GM19395 (cell line): ENCODE measurements around the gene ERV3-1.
"Not testable (repeated sequence)": the region's sequence is repeated elsewhere in the genome, so short reads cannot be mapped to it uniquely, and the experiment has no call there.

Source experiments
- ATAC-seq: cut with Tn5 transposase; IDR thresholded peaks from one replicate; pipeline ENCODE4 v1.9.1; 2021; ENCODE audit warnings: mild to moderate bottlenecking, moderate library complexity; ENCODE audit not compliant: unreplicated experiment

Gene ERV3-1

GRCh38 chr7:65006094-65006992 is at the start of gene ERV3-1:
TSS of gene ERV3-1 (minus strand) at chr7:65006687. CDS start at chr7:64993026, 13,661 bp downstream.
- peak; percentile 100 for ATAC-seq

- ATAC-seq, result not testable (repeated sequence)
These were observed 49.3 kb upstream of the ERV3-1 start for GRCh38 chr7:65055786-65056185.

- ATAC-seq, result not testable (repeated sequence)
These were observed 48.0 kb upstream of the ERV3-1 start for GRCh38 chr7:65054466-65054994.

- ATAC-seq, result not testable (repeated sequence)
These were observed 45.2 kb upstream of the ERV3-1 start for GRCh38 chr7:65051654-65052053.

- not testable (repeated sequence) for ATAC-seq
These were observed 44.7 kb upstream of the ERV3-1 start for GRCh38 chr7:65051139-65051538.

GRCh38 chr7:65046329-65046728 is 39.8 kb upstream of the ERV3-1 start:
- not testable (repeated sequence) for ATAC-seq

GRCh38 chr7:65045589-65045988 is 39.1 kb upstream of the ERV3-1 start:
- ATAC-seq, result not testable (repeated sequence)

GRCh38 chr7:65038767-65039166 is 32.3 kb upstream of the ERV3-1 start:
- peak; percentile 26 for ATAC-seq

- ATAC-seq, result peak; percentile 79
These were observed 31.5 kb upstream of the ERV3-1 start for GRCh38 chr7:65037740-65038688.

- not testable (repeated sequence) for ATAC-seq
These were observed 30.0 kb upstream of the ERV3-1 start for GRCh38 chr7:65036526-65036925.

GRCh38 chr7:65035469-65035868 is 29.0 kb upstream of the ERV3-1 start:
- ATAC-seq, result not testable (repeated sequence)

GRCh38 chr7:65034120-65034782 is 27.8 kb upstream of the ERV3-1 start:
- ATAC-seq, result not testable (repeated sequence)

- not testable (repeated sequence) for ATAC-seq
These were observed 26.9 kb upstream of the ERV3-1 start for GRCh38 chr7:65033391-65033790.

- ATAC-seq, result not testable (repeated sequence)
These were observed 18.5 kb upstream of the ERV3-1 start for GRCh38 chr7:65025023-65025422.

GRCh38 chr7:65020978-65021377 is 14.5 kb upstream of the ERV3-1 start:
- not testable (repeated sequence) for ATAC-seq

- not testable (repeated sequence) for ATAC-seq
These were observed 3.4 kb upstream of the ERV3-1 start for GRCh38 chr7:65009881-65010280.

- ATAC-seq, result not testable (repeated sequence)
These were observed 2.9 kb upstream of the ERV3-1 start for GRCh38 chr7:65009394-65009793.

- ATAC-seq, result not testable (repeated sequence)
These were observed 549 bp upstream of the ERV3-1 start for GRCh38 chr7:65007036-65007435.

- no peak for ATAC-seq
These were observed 1.9 kb downstream of the ERV3-1 start for GRCh38 chr7:65004575-65004974.

GRCh38 chr7:65002972-65003585 is 3.4 kb downstream of the ERV3-1 start:
- ATAC-seq, result no peak
